Fibroblast of lung (primary cell): Measurements from ENCODE around the gene COX4I2. TPM values are rescaled to one million over a fixed set of nuclear protein-coding genes. Genes with fewer than 3 reads are reported as not detected.

ENCODE experiments used
- DNase-seq, 2 donors: peaks; one replicate each; pipeline versions ENCODE4 v3.0.0 to v3.0.0-alpha.2; 2010; ENCODE audit warnings: low read depth in 2 of 2
- H2AFZ ChIP-seq: 2 replicates; pipeline ENCODE4 v1.5.1; 2012; ENCODE audit warnings: low read length, control low read depth, inconsistent platforms
- H3K27ac ChIP-seq: 2 replicates; pipeline ENCODE4 v1.5.1; 2011; ENCODE audit warnings: low read length, control low read depth; ENCODE audit not compliant: insufficient read depth
- H3K27me3 ChIP-seq: 2 replicates; pipeline ENCODE4 v1.5.1; 2011; ENCODE audit warnings: mild to moderate bottlenecking, low read length; ENCODE audit not compliant: control insufficient read depth, insufficient read depth
- H3K36me3 ChIP-seq: 2 replicates; pipeline ENCODE4 v1.5.1; 2011; ENCODE audit warnings: low read length; ENCODE audit not compliant: control insufficient read depth, insufficient read depth
- H3K4me1 ChIP-seq: 2 replicates; pipeline ENCODE4 v1.5.1; 2011; ENCODE audit warnings: low read length; ENCODE audit not compliant: control insufficient read depth, insufficient read depth; ENCODE audit errors: extremely low read depth
- H3K4me2 ChIP-seq: 2 replicates; pipeline ENCODE4 v1.5.1; 2011; ENCODE audit warnings: low read length, control low read depth; ENCODE audit not compliant: insufficient read depth; ENCODE audit errors: extremely low read depth
- H3K4me3 ChIP-seq, 4 experiments: fragments of 200-600 bp in 1 of 4; sonication (generic) in 1 of 4; replicated peaks in 1 of 4; 2 replicates each; pipeline ENCODE4 v1.5.1; 2011 to 2016; ENCODE audit warnings: low read length in 4 of 4, low read depth in 3 of 4, mild to moderate bottlenecking in 3 of 4, control low read depth in 2 of 4, inconsistent platforms in 1 of 4, mixed read lengths in 1 of 4; ENCODE audit not compliant: insufficient read depth in 1 of 4; ENCODE audit errors: control extremely low read depth in 1 of 4
- H3K79me2 ChIP-seq: 2 replicates; pipeline ENCODE4 v1.5.1; 2012; ENCODE audit warnings: mild to moderate bottlenecking, low read length, inconsistent platforms; ENCODE audit not compliant: control insufficient read depth, insufficient read depth
- H3K9ac ChIP-seq: 2 replicates; pipeline ENCODE4 v1.5.1; 2011; ENCODE audit warnings: mild to moderate bottlenecking, low read length, control low read depth; ENCODE audit not compliant: insufficient read depth
- H3K9me3 ChIP-seq: 2 replicates; pipeline ENCODE4 v1.5.1; 2012; ENCODE audit warnings: low read depth, low read length; ENCODE audit not compliant: control insufficient read depth, insufficient read depth
- H4K20me1 ChIP-seq: 2 replicates; pipeline ENCODE4 v1.5.1; 2011; ENCODE audit warnings: low read length; ENCODE audit not compliant: control insufficient read depth, insufficient read depth; ENCODE audit errors: extremely low read depth
- EZH2 ChIP-seq: IDR thresholded peaks from 2 replicates; pipeline ENCODE4 v1.5.1; 2012; ENCODE audit warnings: low read length, control low read depth, mild to moderate bottlenecking; ENCODE audit errors: missing control alignments
- polyA plus RNA-seq, 2 donors: library from polyadenylated mRNA; depleted of rRNA in 1 of 2; stranded (reverse) in 1 of 2; unstranded in 1 of 2; fragments of >200 nt; gene quantifications; 2 replicates each; pipeline ENCODE4 v1.2.1, GENCODE V29; 2011 to 2012; ENCODE audit warnings: missing spikeins in 1 of 2
- total RNA-seq: library from RNA; depleted of rRNA; stranded (reverse); fragments of >200 nt; gene quantifications from 2 replicates; pipeline ENCODE4 v1.2.1, GENCODE V29; 2014
- TF ChIP-seq, protein P1 (sequence below), 2 donors: IDR thresholded peaks in 1 of 2; conservative IDR thresholded peaks in 1 of 2; 1 replicate in 1 of 2; 2 replicates in 1 of 2; pipeline ENCODE4 v1.5.1; 2011 to 2012; ENCODE audit warnings: low read length in 2 of 2, control low read depth in 1 of 2, inconsistent platforms in 1 of 2, low read depth in 1 of 2, mild to moderate bottlenecking in 1 of 2

COX4I2 gene
- total and polyA plus RNA-seq, 2 donors (not counting 1 experiment from before 2014, with no cell fraction given): not detected

DNA sequence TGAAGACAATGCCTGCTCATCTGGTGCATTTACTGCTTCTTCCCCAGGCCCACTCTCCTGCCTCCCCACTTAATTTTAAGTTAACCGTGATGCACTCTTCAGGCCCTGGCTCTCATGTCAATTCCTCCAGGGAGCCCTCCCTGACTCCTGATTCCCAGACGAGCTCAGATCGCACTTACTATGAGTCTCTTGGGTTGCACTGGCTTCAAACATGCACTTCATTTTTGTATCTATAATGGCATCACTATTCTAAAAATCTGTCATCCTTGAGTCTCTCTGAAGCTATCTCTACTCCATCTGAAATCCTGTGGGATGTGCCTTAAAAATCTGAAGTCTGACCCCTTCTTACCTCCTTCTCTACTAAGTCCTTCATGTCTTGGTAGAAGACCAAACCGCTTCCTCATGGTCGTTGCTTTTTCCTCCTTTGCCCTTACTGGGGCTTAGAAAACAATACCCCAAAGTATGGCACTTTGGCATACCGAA, 24.7 kb downstream of the COX4I2 start:
- Histone ChIP-seq H3K27me3 (no peaks in the 10 kb centered on the region), H3K9ac (no peak overlapping the region), H3K4me1 (peaks cover 10% of the 10 kb centered on the region), H3K27ac (no peak overlapping the region), H3K36me3 (peaks cover 10% of the 10 kb centered on the region), H3K4me3 (no peak overlapping the region), H3K9me3 (no peaks in the 10 kb centered on the region), H3K79me2 (peaks cover 11% of the 10 kb centered on the region), H3K4me2 (no peak overlapping the region), H2AFZ (no peak overlapping the region), H4K20me1 (no peaks in the 10 kb centered on the region)
- DNase-seq: no peak
- TF ChIP-seq, protein P1, sequence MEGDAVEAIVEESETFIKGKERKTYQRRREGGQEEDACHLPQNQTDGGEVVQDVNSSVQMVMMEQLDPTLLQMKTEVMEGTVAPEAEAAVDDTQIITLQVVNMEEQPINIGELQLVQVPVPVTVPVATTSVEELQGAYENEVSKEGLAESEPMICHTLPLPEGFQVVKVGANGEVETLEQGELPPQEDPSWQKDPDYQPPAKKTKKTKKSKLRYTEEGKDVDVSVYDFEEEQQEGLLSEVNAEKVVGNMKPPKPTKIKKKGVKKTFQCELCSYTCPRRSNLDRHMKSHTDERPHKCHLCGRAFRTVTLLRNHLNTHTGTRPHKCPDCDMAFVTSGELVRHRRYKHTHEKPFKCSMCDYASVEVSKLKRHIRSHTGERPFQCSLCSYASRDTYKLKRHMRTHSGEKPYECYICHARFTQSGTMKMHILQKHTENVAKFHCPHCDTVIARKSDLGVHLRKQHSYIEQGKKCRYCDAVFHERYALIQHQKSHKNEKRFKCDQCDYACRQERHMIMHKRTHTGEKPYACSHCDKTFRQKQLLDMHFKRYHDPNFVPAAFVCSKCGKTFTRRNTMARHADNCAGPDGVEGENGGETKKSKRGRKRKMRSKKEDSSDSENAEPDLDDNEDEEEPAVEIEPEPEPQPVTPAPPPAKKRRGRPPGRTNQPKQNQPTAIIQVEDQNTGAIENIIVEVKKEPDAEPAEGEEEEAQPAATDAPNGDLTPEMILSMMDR (conservative IDR thresholded peaks at IDR 0.05 in 1 of 2, IDR thresholded peaks at IDR 0.05 in 1 of 2; ENCODE audit: low read depth in 1 of 2, low read length in 2 of 2): no peak
- TF ChIP-seq EZH2: no peak

DNA sequence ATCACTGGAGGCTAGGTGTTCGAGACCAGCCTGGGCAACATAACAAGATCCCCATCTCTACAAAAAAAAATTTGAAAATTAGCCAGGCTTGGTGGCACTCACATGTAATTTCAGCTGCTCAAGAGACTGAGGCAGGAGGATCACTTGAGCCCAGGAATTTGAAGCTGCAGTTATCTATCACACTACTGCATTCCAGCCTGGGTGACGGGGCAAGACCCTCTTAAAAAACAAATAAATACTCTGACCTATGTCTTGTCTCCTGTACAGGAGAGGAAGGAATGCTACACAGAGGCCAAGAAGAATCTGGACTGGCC, 25.8 kb downstream of the COX4I2 start:
- H3K79me2 ChIP-seq: peaks cover 21% of the 10 kb centered on the region
- H3K9ac ChIP-seq: no peak overlapping the region
- H3K27ac ChIP-seq: no peak overlapping the region
- H3K9me3 ChIP-seq: no peaks in the 10 kb centered on the region
- DNase-seq: no peak
- no peak overlapping the region for H3K4me2 ChIP-seq
- TF ChIP-seq, protein P1 (conservative IDR thresholded peaks at IDR 0.05 in 1 of 2, IDR thresholded peaks at IDR 0.05 in 1 of 2; ENCODE audit: low read depth in 1 of 2, low read length in 2 of 2): no peak
- TF ChIP-seq EZH2: no peak
- H4K20me1 ChIP-seq: no peaks in the 10 kb centered on the region
- peaks cover 12% of the 10 kb centered on the region for H3K36me3 ChIP-seq
- no peak overlapping the region for H2AFZ ChIP-seq
- peaks cover 10% of the 10 kb centered on the region for H3K4me1 ChIP-seq
- no peaks in the 10 kb centered on the region for H3K27me3 ChIP-seq
- no peak overlapping the region for H3K4me3 ChIP-seq

DNA sequence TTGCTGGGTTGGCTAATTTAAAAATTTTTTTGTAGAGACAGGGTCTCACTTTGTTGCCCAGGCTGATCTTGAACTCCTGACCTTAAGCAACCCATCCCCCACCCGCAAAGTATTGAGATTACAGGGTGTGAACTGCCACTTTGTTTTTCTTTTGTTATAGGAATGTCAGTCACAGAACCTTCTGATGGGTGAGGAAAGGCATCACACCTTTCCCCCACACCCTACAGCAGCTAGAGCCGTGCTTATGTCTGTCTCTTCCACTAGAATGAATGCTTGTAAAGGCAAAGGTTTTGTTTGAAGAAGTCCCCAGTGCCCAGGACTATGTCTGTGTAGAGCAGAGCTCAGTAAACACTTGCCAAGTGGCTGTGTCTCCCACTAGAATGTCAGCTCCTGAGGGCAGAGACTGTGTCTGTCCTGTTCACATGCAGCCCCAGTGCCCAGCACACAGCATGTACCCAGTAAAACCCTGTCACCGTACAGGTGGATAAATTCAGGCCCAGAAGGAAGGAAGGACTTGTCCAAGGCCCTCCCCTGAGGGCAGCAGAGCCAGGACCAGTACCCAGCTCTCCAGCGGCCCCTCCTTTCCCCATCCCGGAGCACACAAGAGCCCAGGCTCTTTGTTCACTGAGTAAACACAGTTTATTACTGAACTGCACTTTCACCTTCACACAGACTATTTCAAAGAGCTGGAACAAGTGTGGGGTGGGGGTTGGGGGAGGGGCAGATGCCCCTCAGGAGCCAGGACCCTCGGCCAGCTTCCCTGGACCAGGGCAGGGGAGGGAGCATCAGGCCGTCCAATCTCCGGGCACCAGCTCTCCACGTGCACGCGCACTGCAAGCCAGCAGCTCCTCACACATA, 26.4 kb downstream of the COX4I2 start:
- TF ChIP-seq, protein P1 (conservative IDR thresholded peaks at IDR 0.05 in 1 of 2, IDR thresholded peaks at IDR 0.05 in 1 of 2; ENCODE audit: low read depth in 1 of 2, low read length in 2 of 2): no peak
- TF ChIP-seq EZH2: no peak
- Histone ChIP-seq H3K27me3 (no peaks in the 10 kb centered on the region), H3K4me3 (no peak overlapping the region), H3K27ac (no peak overlapping the region), H3K9ac (no peak overlapping the region), H3K79me2 (peaks cover 24% of the 10 kb centered on the region), H3K4me1 (peaks cover 10% of the 10 kb centered on the region), H3K36me3 (peaks cover 12% of the 10 kb centered on the region), H4K20me1 (no peaks in the 10 kb centered on the region), H3K4me2 (no peak overlapping the region), H2AFZ (no peak overlapping the region), H3K9me3 (no peaks in the 10 kb centered on the region)
- DNase-seq: no peak
